CD4-positive, alpha-beta T cell (primary cell): ENCODE measurements around the gene SNX24. TPM values are rescaled to one million over a fixed set of nuclear protein-coding genes. Genes with fewer than 3 reads are reported as not detected.

Source experiments
- ATAC-seq: fragments of 200-7000 bp; cut with Tn5 transposase; one replicate; pipeline ENCODE4 v1.10.0; 2022; ENCODE audit warnings: mild to moderate bottlenecking; ENCODE audit not compliant: poor library complexity
- CTCF ChIA-PET: fragments of 350-600 bp; sonication (Branson Sonifier 250); formaldehyde crosslinking; loops from one replicate; lab custom pipeline; 2021; ENCODE audit warnings: antibody characterized with exemption, inconsistent platforms; lab: Charles Lee
- POLR2A ChIA-PET: fragments of 350-600 bp; sonication (Branson Sonifier 250); formaldehyde crosslinking; loops from one replicate; lab custom pipeline; 2021; ENCODE audit warnings: antibody characterized with exemption, inconsistent platforms; lab: Charles Lee
- DNase-seq, 14 experiments: peaks; one replicate each; pipeline ENCODE4 v3.0.0-alpha.2; 2013 to 2020; ENCODE audit warnings: mixed read lengths in 2 of 14
- H3K27ac ChIP-seq, 2 donors: one replicate each; pipeline versions ENCODE4 v1.5.1 to v1.7.0; 2013; ENCODE audit warnings: low read length in 2 of 2, low read depth in 1 of 2, mild to moderate bottlenecking in 1 of 2
- H3K27me3 ChIP-seq, 2 experiments: 1 replicate in 1 of 2; 2 replicates in 1 of 2; pipeline versions ENCODE4 v1.6.1 to v1.7.0; 2013; ENCODE audit warnings: low read length in 2 of 2, control low read depth in 1 of 2, mild to moderate bottlenecking in 1 of 2, moderate library complexity in 1 of 2; ENCODE audit not compliant: insufficient read depth in 2 of 2, control insufficient read depth in 1 of 2
- H3K36me3 ChIP-seq: one replicate; pipeline ENCODE4 v1.6.1; 2013; ENCODE audit warnings: low read length, control low read depth; ENCODE audit not compliant: insufficient read depth
- H3K4me1 ChIP-seq: one replicate; pipeline ENCODE4 v1.6.1; 2013; ENCODE audit warnings: low read length, control low read depth; ENCODE audit not compliant: insufficient read depth
- H3K4me3 ChIP-seq: one replicate; pipeline ENCODE4 v1.5.1; 2013; ENCODE audit warnings: mild to moderate bottlenecking, low read length, moderate library complexity
- H3K9me3 ChIP-seq, 2 experiments: 1 replicate in 1 of 2; 2 replicates in 1 of 2; pipeline versions ENCODE4 v1.6.1 to v1.7.0; 2013; ENCODE audit warnings: low read length in 2 of 2, mild to moderate bottlenecking in 2 of 2, control low read depth in 1 of 2, moderate library complexity in 1 of 2; ENCODE audit not compliant: control insufficient read depth in 1 of 2, insufficient read depth in 1 of 2
- H3K27ac Mint-ChIP-seq: one replicate; pipeline ENCODE4 v1.8.0; 2020; ENCODE audit warnings: mixed read lengths
- H3K27me3 Mint-ChIP-seq: one replicate; pipeline ENCODE4 v1.8.0; 2021; ENCODE audit warnings: mixed read lengths
- H3K36me3 Mint-ChIP-seq: one replicate; pipeline ENCODE4 v1.8.0; 2021; ENCODE audit warnings: low read depth, mixed read lengths
- H3K4me1 Mint-ChIP-seq: one replicate; pipeline ENCODE4 v1.8.0; 2021; ENCODE audit warnings: low read depth, mixed read lengths
- H3K4me3 Mint-ChIP-seq: one replicate; pipeline ENCODE4 v1.8.0; 2020; ENCODE audit warnings: mild to moderate bottlenecking, mixed read lengths
- H3K9me3 Mint-ChIP-seq: one replicate; pipeline ENCODE4 v1.8.0; 2020; ENCODE audit warnings: mixed read lengths
- CTCF ChIP-seq: fragments of 200-600 bp; IDR thresholded peaks from one replicate; pipeline ENCODE4 v1.8.0; 2022; ENCODE audit warnings: antibody characterized with exemption, mild to moderate bottlenecking
- intact Hi-C, 2 experiments: fragments of 100-400 bp; cut with DNase I in 1 of 2; cut with micrococcal nuclease in 1 of 2; formaldehyde crosslinking; loops; one replicate each; pipeline versions ENCODE4 v1.15.1 to v1.9.0; 2023 to 2025; cut with DNase I, micrococcal nuclease
- total RNA-seq, 174 experiments: library from RNA in 2 of 174; stranded (reverse) in 2 of 174; gene quantifications; one replicate each; pipeline ENCODE4 v1.2.3 and lab custom pipeline; 2021 to 2026

The SNX24 gene
- total RNA-seq, 2 experiments from 2014 or later, result 2.3 to 3.0 TPM

GRCh38 chr5:122924203-122924602, 78.8 kb downstream of the SNX24 start:
- H3K9me3 Mint-ChIP-seq, result no peaks in the 10 kb centered on the region
- ChIA-PET CTCF (no interaction called here), POLR2A (no interaction called here)
- no peaks in the 10 kb centered on the region for H3K27me3 Mint-ChIP-seq
- ATAC-seq (no peak), DNase-seq (no peak)
- H3K27ac ChIP-seq, result no peak overlapping the region
- no peaks in the 10 kb centered on the region for H3K36me3 ChIP-seq
- H3K27me3 ChIP-seq, result no peaks in the 10 kb centered on the region
- no peak overlapping the region for H3K27ac Mint-ChIP-seq
- H3K4me3 ChIP-seq, result no peak overlapping the region
- no peaks in the 10 kb centered on the region for H3K4me1 Mint-ChIP-seq
- no peaks in the 10 kb centered on the region for H3K9me3 ChIP-seq
- no peak for TF ChIP-seq CTCF
- intact Hi-C loops, result no loop called here
- H3K4me3 Mint-ChIP-seq, result no peak overlapping the region
- H3K4me1 ChIP-seq, result no peaks in the 10 kb centered on the region
- H3K36me3 Mint-ChIP-seq, result no peaks in the 10 kb centered on the region

GRCh38 chr5:122924719-122925395, 79.4 kb downstream of the SNX24 start:
- H3K27me3 ChIP-seq, result no peaks in the 10 kb centered on the region
- Mint-ChIP-seq H3K9me3 (no peaks in the 10 kb centered on the region), H3K4me3 (no peak overlapping the region), H3K27me3 (no peaks in the 10 kb centered on the region), H3K36me3 (no peaks in the 10 kb centered on the region), H3K27ac (no peak overlapping the region), H3K4me1 (no peaks in the 10 kb centered on the region)
- ChIA-PET POLR2A (no interaction called here), CTCF (no interaction called here)
- no peak for TF ChIP-seq CTCF
- no peaks in the 10 kb centered on the region for H3K4me1 ChIP-seq
- ATAC-seq (no peak), DNase-seq (no peak)
- intact Hi-C loops, result no loop called here
- H3K36me3 ChIP-seq, result no peaks in the 10 kb centered on the region
- no peak overlapping the region for H3K4me3 ChIP-seq
- no peaks in the 10 kb centered on the region for H3K9me3 ChIP-seq
- H3K27ac ChIP-seq, result no peak overlapping the region

GRCh38 chr5:122929001-122929400, 83.6 kb downstream of the SNX24 start:
- CTCF ChIA-PET, result no interaction called here
- Mint-ChIP-seq H3K27ac (no peak overlapping the region), H3K36me3 (no peaks in the 10 kb centered on the region)

More at GRCh38 chr5:122929001-122929400, 83.6 kb downstream of the SNX24 start:
- H3K4me1 ChIP-seq, result no peaks in the 10 kb centered on the region
- H3K9me3 ChIP-seq, result no peaks in the 10 kb centered on the region
- no peaks in the 10 kb centered on the region for H3K36me3 ChIP-seq
- Mint-ChIP-seq H3K27me3 (no peaks in the 10 kb centered on the region), H3K4me3 (no peak overlapping the region), H3K9me3 (no peaks in the 10 kb centered on the region), H3K4me1 (no peaks in the 10 kb centered on the region)
- H3K27me3 ChIP-seq, result no peaks in the 10 kb centered on the region
- H3K27ac ChIP-seq, result no peak overlapping the region
- POLR2A ChIA-PET, result interaction anchor here (0.6 kb wide), 1 partner anchor 100 kb away, joined by 5 read pairs; no protein-coding TSS in a partner anchor
- ATAC-seq (no peak), DNase-seq (no peak)
- intact Hi-C loops, result no loop called here
- H3K4me3 ChIP-seq, result no peak overlapping the region
- no peak for TF ChIP-seq CTCF
